Left lung (tissue), 10 donors: ENCODE measurements around the gene BMERB1. TPM values are rescaled to one million over a fixed set of nuclear protein-coding genes. Genes with fewer than 3 reads are reported as not detected.
"Not testable (repeated sequence)": the region's sequence is repeated elsewhere in the genome, so short reads cannot be mapped to it uniquely, and the experiment has no call there.

Experiments used
- ATAC-seq: fragments of 200-7000 bp; cut with Tn5 transposase; one replicate; pipeline ENCODE4 v1.9.1; 2020; ENCODE audit warnings: moderate library complexity
- DNase-seq, 4 donors: peaks; one replicate each; pipeline ENCODE4 v3.0.0-alpha.2; 2013 to 2020
- H3K27ac ChIP-seq, 2 donors: fragments of 200-600 bp; sonication (generic) in 1 of 2; one replicate each; pipeline versions ENCODE4 v1.5.0 to v1.8.0; 2020 to 2021
- H3K27me3 ChIP-seq, 2 donors: fragments of 200-600 bp; sonication (generic) in 1 of 2; one replicate each; pipeline versions ENCODE4 v1.5.0 to v1.8.0; 2020 to 2021
- H3K36me3 ChIP-seq, 2 donors: fragments of 200-600 bp; sonication (generic) in 1 of 2; one replicate each; pipeline versions ENCODE4 v1.5.0 to v1.8.0; 2020 to 2021
- H3K4me1 ChIP-seq, 2 donors: fragments of 200-600 bp; one replicate each; pipeline ENCODE4 v1.8.0; 2021
- H3K4me3 ChIP-seq, 2 donors: fragments of 200-600 bp; sonication (generic) in 1 of 2; one replicate each; pipeline versions ENCODE4 v1.5.0 to v1.8.0; 2020 to 2021; ENCODE audit warnings: mild to moderate bottlenecking in 1 of 2
- H3K9me3 ChIP-seq, 2 donors: fragments of 200-600 bp; sonication (generic) in 1 of 2; one replicate each; pipeline versions ENCODE4 v1.5.0 to v1.8.0; 2020 to 2021
- CTCF ChIP-seq, 2 donors: fragments of 200-600 bp; sonication (generic) in 1 of 2; IDR thresholded peaks; one replicate each; pipeline versions ENCODE4 v1.5.0 to v1.8.0; 2021; ENCODE audit warnings: antibody characterized with exemption in 2 of 2
- intact Hi-C, 2 donors: fragments of 100-400 bp; cut with DNase I; formaldehyde crosslinking; loops; one replicate each; pipeline versions ENCODE4 v1.11.2 to v1.14.2; 2022
- polyA plus RNA-seq, 6 donors: library from polyadenylated mRNA; unstranded; fragments of 120-200 nt; gene quantifications; one replicate each; pipeline ENCODE4 v1.2.1, GENCODE V29; 2013; ENCODE audit not compliant: insufficient read length in 6 of 6
- total RNA-seq, 2 donors: library from RNA; stranded (reverse); fragmentation: NEBNext Ultra II Directional; extraction: Animal tissue kit (Norgen Biotek cat#: 25700); gene quantifications; one replicate each; pipeline ENCODE4 v1.2.1, GENCODE V29; 2021
- donor health status: DM: no; HTN: yes; CAD: no.
- donor health status: DM: no; HTN: no; CAD: no.

BMERB1 gene
- total and polyA plus RNA-seq, 8 donors, result 12.0 to 45.8 (median 38.4) TPM

GRCh38 chr16:15542734-15543347 lies 108.5 kb downstream of the BMERB1 start:
- DNase-seq (no peak), ATAC-seq (no peak)
- TF ChIP-seq CTCF (IDR thresholded peaks at IDR 0.05), result no peak
- Histone ChIP-seq H3K27ac (no peak overlapping the region), H3K4me1 (no peaks in the 10 kb centered on the region), H3K4me3 (no peak overlapping the region), H3K9me3 (no peaks in the 10 kb centered on the region), H3K36me3 (no peaks in the 10 kb centered on the region), H3K27me3 (no peaks in the 10 kb centered on the region)
- intact Hi-C loops, result no loop called here

DNA sequence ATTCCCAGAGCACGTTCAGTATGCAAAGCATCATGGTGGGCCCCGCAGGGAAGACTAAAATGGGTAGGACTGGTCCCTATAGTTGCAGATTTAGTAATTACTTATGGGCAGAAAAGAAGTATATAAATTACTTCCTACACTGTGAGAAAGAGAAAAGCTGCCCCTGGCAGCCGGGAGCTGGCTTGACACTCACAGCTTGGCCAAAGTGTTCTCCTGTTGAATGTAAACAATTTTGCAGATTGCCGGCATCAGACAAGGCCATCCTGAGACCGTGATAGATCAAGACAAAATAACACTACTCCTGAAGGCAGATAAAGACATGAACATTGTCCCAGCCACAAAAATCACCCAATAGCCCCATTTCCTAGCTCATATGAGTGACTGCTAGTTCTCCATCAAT lies 110.0 kb downstream of the BMERB1 start:
- Histone ChIP-seq H3K27ac (no peak overlapping the region), H3K4me3 (no peak overlapping the region), H3K9me3 (no peaks in the 10 kb centered on the region), H3K27me3 (no peaks in the 10 kb centered on the region), H3K4me1 (no peaks in the 10 kb centered on the region), H3K36me3 (no peaks in the 10 kb centered on the region)
- ATAC-seq (no peak), DNase-seq (no peak)
- intact Hi-C loops, result no loop called here
- no peak for TF ChIP-seq CTCF (IDR thresholded peaks at IDR 0.05)

GRCh38 chr16:15545544-15545943 lies 111.2 kb downstream of the BMERB1 start:
- Histone ChIP-seq H3K4me1 (no peaks in the 10 kb centered on the region), H3K27ac (no peak overlapping the region), H3K9me3 (no peaks in the 10 kb centered on the region), H3K27me3 (no peaks in the 10 kb centered on the region), H3K36me3 (no peaks in the 10 kb centered on the region), H3K4me3 (no peak overlapping the region)
- DNase-seq, result no peak
- no peak for TF ChIP-seq CTCF (IDR thresholded peaks at IDR 0.05)
- no peak for ATAC-seq
- intact Hi-C loops, result no loop called here

DNA sequence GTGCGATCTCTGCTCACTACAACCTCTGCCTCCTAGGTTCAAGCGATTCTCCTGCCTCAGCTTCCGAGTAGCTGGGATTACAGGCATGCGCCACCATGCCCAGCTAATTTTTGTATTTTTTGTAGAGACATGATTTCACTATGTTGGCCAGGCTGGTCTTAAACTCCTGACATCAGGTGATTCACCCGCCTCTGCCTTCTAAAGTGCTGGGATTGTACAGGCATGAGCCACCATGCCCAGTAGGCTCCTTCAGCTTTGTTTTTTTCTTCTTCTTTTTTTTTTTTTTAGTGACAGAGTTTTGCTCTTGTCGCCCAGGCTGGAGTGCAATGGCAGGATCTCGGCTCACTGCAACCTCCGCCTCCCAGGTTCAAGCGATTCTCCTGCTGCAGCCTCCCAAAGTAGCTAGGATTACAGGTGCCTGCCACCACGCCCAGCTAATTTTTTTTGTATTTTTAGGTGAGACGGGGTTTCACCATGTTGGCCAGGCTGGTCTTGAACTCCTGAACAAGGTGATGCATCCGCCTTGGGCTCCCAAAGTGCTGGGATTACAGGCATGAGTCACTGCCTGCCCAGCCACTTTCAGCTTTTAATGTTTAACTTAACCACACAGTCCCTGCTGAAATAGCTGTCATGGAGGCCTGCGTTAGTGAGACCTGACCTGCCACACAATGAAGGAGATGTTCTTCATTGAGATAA lies 112.8 kb downstream of the BMERB1 start:
- ATAC-seq, H3K9me3 ChIP-seq, H3K27me3 ChIP-seq, DNase-seq, H3K27ac ChIP-seq, intact Hi-C loops, H3K36me3 ChIP-seq, H3K4me1 ChIP-seq, H3K4me3 ChIP-seq: not testable (repeated sequence)

GRCh38 chr16:15547768-15548096 lies 113.3 kb downstream of the BMERB1 start:
- ATAC-seq (no peak), DNase-seq (no peak)
- no peaks in the 10 kb centered on the region for H3K4me1 ChIP-seq
- no peak for TF ChIP-seq CTCF (IDR thresholded peaks at IDR 0.05)
- no peaks in the 10 kb centered on the region for H3K36me3 ChIP-seq
- no peak overlapping the region for H3K4me3 ChIP-seq
- H3K27me3 ChIP-seq, result no peaks in the 10 kb centered on the region
- H3K27ac ChIP-seq, result no peak overlapping the region
- intact Hi-C loops, result no loop called here
- H3K9me3 ChIP-seq, result no peaks in the 10 kb centered on the region

DNA sequence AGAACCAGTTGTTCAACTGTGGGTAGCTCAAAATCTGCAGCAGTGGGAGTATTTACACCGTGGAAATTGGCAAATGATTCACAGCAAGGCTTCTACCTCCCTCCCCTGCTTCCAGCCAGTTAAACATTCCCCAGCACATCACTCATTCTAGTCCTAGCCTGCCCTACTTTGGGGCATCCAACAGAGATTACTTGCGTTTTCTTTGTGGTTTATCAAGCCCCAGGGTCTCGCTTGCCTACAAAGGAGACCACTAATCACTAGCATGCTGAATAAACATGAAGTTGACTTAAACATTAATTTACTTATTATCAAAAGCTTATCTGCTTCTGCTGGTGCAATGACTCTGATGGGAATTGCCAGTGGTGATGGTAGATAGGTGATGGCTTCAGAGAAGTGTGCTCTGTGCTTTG lies 114.1 kb downstream of the BMERB1 start:
- no peak overlapping the region for H3K4me3 ChIP-seq
- no peaks in the 10 kb centered on the region for H3K9me3 ChIP-seq
- no peaks in the 10 kb centered on the region for H3K36me3 ChIP-seq
- no peak for ATAC-seq
- intact Hi-C loops, result no loop called here
- H3K4me1 ChIP-seq, result no peaks in the 10 kb centered on the region
- DNase-seq, result no peak
- no peak overlapping the region for H3K27ac ChIP-seq
- no peaks in the 10 kb centered on the region for H3K27me3 ChIP-seq
- no peak for TF ChIP-seq CTCF (IDR thresholded peaks at IDR 0.05)
